COLO668 (cell line): ENCODE data around the gene GIGYF2.

Experiments used
- DNase-seq: peaks from one replicate; lab custom pipeline; 2025; ENCODE audit not compliant: unreplicated experiment; lab: John Stamatoyannopoulos, UW

Gene GIGYF2

DNA sequence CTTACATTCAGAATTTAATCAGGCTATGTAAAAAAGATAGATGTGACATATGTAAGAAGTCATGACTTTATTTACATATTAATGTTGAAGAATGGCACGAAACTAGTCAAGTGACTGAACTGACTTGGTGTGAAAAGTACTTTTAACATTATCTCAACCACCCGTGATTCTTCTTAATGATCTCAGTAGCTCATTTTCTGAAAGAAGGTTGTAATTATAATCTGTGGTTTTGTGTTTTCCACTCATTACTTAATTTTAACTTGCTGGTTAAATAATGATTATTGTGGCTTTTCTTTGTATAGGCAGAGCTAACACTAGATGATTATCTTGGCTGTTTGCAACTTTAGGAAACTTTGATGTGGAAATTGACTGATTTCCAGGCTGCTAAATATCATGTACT, 60.8 kb downstream of the GIGYF2 start:
- DNase-seq = no peak

DNA sequence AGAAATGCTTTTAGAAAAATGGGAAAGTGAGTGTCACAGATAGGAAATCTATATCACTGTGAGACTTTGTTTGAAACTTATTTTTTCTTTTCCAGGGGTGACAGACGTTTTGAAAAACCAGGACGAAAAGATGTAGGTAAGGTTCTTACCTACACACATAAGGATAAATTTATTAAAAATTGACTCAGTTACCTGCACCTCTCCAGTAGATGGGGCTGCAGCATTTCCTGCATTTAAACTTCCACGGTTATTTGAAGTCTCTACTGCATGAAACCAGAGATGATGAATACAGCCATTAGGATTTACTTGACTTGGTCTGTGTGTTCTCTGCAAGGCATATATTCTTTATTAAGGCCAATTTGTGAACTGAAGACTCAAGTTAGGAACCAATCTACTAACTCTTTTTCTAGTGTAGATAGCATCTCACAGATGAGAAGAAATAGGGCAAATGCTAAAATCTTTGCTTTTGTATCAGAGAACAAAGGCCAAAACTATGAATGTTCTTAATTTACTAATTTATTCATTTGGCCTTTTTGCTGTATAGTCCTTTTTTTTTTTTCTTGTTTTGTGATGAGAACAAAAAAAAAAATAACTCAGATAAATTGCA, 64.3 kb downstream of the GIGYF2 start:
- no peak for DNase-seq

DNA sequence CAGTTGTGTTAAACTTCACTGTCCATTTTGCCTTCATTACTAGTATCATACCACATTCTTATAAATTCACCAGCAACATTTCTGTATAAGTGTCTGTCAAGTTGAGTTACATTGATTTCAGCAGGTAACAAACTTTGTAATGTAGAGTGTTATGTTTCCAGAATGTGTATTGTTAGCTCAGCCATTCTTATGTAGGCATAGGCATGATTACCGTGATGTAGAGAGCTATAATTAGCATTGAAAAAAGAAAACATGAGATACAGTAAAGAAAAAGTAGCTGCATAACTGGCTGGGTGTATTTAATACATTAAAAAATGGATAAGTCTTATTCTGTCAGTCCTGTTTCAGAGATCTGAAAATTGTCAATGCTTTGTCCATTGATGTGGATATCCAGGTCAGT, 70.7 kb downstream of the GIGYF2 start:
- DNase-seq = no peak

DNA sequence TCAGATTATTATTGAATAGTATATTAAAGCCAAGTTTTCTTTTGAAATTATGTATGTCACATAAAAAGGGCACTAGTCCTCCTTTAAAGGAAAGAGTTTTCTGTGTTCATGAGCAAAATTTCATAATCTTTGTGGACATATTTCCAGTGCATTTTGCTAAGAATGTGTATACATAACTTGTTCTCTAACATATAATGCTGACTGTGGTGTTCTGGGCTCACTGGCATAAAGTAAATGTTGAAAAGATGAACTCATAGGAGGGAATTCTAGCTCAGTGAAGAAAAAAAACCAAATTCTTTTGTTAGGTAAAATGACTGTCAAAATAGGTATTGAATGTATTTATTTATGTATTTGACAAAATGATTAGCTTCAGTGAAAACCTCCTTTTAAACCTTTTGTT, 73.1 kb downstream of the GIGYF2 start:
- no peak for DNase-seq

DNA sequence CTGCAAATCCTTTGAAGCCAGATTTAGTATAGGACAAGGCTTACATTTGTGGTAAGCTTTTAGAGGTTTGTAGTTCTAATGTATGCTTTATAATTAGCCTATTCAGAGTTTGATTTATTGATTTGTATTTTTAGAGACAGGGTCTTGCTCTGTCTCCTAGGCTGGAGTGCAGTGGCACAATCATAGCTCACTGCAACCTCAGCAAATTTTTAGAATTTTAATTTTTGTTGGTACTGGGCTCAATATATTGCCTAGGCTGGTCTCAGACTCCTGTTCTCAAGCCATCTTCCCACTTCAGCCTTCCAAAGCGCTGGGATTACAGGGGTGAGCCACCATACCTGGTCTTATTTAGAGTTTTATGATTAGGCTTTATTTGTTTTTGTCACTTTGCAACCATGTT, 74.7 kb downstream of the GIGYF2 start:
- no peak for DNase-seq

DNA sequence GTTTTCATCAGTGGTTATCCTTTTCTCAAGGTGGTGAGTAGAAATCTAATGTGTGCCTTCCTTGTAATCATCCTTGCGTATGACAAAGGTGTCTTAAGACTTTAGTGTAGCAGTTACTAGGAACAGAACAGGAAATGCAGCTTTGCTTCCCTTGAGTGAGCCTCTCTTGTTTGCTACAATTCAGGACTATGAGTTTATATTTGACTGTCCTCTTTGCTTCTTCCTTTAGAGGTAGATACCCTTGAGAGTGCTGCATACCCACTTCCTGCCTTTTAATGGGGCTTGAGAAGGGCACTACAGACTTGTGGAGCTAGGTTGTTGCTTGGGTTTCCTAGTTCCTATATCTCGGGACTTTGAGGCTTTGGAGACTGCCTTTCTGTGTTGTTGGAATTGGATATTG, 75.4 kb downstream of the GIGYF2 start:
- no peak for DNase-seq

DNA sequence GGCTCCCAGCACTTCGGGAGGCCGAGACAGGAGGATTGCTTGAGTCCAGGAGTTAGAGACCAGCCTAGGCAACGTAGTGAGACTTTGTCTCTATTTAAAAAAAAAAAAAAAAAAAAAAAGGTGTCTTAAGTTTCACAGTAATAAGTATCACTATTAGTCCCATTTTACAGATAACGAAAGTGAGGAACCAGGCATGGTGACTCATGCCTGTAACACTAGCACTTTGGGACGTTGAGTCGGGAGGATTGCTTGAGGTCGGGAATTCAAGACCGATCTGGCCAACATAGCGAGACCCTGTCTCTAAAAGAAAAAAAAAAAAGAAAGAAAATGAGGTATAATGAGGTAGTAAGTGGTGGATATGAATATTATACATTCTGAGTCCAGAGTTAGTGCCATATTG, 76.7 kb downstream of the GIGYF2 start:
- DNase-seq = no peak

DNA sequence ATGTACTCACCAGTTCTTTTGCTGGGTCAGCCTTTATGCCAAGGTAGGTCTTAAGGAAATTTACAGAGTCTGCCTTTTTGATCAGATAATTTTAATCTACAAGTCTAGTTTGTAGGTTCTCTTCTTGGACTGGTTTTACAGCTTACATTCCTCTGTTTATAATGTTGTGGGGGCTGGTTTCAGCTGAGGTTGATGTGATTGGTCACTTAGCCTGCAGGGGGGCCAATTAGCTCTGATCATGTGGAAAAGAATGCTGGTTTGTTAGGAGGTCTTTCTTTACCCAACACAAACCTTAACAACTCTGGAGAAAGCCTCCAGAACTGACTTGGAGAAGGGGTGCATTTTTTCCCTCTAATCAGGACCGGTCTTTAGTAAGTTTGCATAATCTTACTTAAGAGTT, 79.3 kb downstream of the GIGYF2 start, which contains the start of gene KCNJ13:
KCNJ13 (minus strand) TSS at position 131 of the 400 bp plus-strand sequence. CDS start 5,203 bp downstream, outside the sequence.
- no peak for DNase-seq

DNA sequence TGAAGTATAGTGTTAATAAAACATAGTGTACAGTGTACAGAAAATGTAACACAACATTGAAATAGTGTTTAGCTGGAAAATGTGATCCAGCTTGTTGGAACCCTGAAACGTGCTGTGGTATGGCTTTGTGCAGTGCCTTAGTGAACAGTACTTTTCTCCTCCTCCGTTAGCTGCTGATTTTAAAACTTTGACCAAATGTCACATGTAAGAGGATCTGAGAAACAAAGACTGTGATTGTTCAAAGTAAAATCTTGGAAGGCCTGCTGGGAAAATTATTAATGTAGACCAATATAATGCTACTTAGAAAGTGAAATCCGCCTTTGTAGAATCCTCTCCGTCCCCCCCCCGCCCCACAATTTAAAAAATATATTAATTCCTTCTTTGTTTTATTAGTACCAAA, 80.1 kb downstream of the GIGYF2 start:
- no peak for DNase-seq

DNA sequence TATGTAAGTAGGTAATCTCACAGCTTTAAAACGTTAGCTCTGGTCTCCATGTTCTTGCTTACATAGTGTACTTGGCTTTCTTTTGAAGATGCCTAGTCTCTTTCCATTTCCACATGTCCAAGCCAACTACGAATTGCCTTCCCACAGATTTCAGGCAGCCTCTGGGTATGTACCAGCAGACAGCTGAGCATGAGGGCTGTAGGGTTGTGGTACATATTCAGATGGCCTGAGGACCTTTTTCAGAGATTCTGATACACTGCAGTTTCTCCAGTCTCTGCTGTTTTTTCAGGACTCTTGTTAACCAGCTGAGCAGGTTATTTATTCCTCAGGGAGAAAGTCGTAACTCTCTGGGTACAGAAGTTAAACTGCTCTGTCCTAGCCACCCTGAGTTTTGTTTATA, 82.3 kb downstream of the GIGYF2 start:
- no peak for DNase-seq

DNA sequence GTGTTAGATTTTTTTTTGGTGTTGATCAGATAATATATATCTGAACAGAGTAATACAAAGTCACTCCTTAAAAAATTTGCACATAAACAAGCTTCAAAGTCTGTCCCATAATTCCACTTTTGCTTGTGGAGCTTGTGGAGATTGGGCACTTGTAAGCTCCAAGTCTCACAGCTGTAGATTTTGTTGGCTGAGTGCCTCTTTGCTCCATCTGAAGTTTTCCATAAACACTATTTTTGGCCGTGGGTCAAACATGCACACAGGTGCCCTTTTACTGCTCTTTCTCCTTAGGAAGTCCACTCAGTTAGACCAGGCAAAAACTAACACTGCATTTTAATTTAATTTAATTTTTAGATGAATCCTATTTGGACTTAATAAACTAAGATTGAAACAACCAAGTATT, 82.8 kb downstream of the GIGYF2 start:
- DNase-seq = no peak

DNA sequence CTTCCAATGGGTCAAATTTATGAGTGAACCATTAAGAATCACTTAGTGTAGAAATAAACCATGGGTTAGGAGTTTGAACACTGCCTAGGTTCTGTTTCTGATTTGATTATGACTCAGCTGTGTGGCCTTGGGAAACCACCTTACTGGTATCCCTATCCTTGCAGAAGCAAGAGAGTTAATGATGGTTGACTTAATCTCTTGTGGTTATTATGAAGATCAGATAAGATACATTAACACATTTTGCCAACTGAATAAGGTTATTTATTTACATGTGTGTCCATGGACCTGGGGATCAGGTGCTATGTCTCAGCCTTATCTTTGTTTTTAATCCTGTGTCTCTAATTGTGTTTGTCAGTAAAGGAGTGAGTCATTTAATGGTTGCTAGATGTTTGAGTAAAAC, 84.6 kb downstream of the GIGYF2 start:
- DNase-seq = no peak

DNA sequence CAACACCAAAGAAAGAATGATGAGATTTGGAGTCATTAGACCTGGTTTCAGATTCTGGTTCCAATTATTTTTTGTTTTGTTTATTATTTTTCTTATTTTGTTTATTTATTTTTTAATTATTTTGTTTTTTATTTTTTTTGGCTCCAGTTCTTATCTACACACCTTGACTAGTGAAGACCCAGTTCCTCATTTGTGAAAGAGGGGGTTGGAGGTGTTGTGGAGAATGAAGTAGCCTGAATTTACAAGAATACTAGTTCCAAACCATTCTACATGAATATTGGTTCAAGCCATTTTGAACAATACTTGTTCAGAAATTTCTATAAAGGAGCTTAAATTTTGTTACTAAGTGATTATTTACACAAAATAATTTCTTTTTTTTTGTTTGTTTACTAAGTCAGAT, 86.1 kb downstream of the GIGYF2 start:
- no peak for DNase-seq

DNA sequence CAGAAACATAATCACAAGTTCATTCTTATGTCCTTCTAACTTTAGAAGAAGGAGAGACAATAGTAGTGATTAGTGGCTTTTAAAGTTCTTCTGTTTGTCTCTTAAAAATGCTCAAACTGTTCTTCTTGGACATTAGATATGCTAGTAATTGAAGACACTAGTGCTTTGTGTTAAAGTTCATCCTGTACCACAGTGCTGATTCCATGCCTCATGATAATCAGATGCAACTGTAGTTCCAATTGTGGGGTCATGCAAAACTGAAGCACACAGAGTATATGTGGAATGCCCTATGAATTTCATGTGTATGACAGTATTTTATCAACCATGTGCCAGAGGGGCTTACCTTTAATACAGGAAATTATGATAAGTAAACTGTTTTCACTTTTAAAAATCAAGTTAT, 90.7 kb downstream of the GIGYF2 start:
- no peak for DNase-seq

DNA sequence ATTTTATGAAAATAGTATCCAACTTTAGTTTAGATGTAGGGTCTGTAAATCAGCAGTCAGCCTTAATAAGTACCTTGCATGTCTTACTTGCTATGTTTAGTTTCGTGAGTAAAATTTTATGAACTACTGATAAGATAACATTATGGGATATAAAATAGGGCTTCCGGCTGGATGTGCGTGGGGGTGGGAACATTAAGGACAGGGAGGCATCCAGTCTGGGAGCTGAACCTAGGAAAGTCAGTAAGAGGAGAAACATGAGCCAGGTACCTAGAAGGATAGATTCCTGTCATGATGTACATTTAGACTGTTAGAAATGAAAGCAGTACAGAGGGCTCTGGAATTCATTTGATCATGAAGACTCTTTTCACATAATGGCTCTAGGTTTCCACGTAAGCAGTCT, 92.0 kb downstream of the GIGYF2 start:
- no peak for DNase-seq

DNA sequence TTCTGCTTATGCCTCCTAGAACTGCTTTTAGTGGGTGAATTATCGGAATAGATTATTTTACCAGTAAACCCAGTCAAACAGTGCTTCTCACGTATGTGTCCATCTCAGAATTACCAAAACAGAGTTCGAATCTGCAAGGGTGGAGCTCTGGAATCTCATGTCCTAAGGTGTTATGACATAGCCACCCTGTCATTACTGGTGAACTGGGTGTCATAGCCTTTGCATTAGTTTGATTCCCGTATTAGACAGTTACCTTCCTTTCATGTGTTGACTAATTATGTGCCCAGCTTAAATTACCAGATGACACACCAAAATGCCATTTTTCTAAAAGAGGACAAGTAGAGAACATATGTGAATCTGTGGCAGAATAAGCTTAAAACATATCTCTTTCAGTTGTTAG, 94.4 kb downstream of the GIGYF2 start:
- DNase-seq = no peak

DNA sequence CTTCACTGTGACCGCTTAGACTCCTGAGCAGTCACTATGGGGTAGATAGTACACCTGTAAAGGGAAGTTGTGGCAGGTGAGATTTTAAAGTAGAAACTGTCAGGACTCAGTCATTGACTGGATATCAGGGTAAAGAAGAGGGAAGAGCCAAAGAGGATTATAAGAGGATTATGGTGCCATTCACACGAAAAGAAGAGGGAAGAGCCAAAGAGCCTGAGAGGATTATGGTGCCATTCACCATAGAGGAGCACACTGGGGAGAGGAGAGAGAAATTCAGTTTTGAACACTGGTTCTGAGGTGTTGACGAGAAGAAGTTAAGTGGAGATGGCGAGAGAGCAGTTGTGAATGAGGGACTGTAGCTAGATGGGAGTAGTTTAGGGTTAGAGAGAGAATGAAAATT, 96.1 kb downstream of the GIGYF2 start:
- DNase-seq = no peak

DNA sequence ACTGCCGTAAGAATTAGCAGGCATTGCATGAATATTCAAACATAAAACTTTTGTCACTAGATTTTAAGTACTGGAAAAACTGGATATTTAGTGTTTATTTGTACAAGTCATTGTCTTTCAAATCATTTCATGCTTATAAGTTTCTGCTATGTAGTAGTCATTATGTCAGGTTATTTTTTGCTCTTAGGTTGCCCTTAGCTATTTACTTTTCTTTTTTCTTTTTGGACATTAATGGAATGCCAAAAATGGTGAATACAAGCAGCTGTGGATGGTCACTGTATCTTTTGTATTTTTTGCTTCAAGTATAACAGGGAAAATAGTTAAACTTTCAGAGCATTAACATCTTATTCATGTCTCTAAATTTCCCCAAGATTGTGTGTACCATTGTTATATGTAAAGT, 97.8 kb downstream of the GIGYF2 start:
- no peak for DNase-seq

DNA sequence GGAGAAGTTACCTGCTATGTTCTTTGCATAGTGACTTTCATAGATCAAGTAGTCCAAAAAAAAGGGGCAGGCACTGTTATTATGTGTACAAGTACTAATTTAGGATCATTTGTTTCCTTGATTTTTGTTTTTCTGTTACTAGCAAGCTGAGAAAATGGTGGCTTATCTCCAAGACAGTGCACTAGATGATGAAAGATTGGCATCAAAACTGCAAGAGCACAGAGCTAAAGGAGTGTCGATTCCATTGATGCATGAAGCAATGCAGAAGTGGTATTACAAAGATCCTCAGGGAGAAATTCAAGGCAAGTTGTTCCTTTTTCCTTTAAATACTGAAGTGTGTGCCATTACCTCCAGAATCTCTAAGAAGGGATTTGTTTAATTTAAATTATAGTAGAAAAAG, 98.8 kb downstream of the GIGYF2 start:
- no peak for DNase-seq

DNA sequence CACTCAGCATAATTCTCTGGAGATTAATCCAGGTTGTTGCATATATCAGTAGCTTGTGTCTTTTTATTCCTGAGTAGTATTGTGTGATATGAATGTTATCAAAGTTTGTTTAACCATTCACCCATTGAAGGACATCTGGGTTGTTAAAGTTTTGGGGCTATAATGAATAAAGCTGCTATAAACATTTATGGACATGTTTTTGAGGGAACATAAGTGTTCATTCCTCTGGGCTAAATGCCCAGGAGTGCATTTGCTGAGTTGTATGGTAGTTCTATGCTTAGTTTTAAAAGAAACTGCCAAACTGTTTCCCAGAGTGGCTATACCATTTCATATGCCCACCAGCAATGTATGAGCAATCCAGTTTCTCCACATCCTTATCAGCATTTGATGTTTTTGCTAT, 101.1 kb downstream of the GIGYF2 start:
- no peak for DNase-seq

DNA sequence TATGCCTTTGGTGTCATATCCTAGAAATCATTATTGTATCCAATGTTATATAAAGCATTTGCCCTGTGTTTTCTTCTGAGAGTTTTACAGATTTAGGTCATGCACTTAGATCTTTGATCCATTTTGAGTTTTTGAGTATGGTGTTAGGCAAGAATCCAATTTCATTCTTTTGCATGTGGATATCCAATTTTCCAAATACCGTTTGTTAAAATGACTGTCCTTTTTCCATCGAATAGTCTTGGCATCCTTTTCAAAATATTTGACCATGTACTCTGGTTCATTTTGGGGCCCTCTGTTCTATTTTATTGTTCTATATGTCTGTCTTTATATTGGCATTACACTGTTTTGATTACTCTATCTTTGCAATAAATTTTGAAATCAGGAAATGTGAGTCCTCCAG, 103.0 kb downstream of the GIGYF2 start:
- DNase-seq = no peak

DNA sequence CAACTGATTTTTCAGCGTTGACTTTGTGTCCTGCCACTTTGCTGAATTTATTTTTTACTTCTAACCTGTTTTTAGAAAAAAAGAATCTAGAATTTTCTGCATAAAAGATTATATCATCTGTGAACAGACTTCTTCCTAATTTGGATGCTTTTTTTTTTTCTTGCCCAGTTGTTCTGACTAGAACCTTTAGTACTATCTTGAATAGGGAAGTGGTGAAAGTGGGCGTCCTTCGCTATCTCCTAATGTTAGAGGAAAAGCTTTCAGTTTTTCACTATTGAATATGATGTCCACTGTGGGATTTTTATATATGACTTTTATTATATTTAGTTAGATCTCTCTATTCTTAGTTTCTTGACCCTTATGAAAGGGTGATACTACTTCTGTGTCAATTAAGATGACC, 105.0 kb downstream of the GIGYF2 start:
- no peak for DNase-seq

DNA sequence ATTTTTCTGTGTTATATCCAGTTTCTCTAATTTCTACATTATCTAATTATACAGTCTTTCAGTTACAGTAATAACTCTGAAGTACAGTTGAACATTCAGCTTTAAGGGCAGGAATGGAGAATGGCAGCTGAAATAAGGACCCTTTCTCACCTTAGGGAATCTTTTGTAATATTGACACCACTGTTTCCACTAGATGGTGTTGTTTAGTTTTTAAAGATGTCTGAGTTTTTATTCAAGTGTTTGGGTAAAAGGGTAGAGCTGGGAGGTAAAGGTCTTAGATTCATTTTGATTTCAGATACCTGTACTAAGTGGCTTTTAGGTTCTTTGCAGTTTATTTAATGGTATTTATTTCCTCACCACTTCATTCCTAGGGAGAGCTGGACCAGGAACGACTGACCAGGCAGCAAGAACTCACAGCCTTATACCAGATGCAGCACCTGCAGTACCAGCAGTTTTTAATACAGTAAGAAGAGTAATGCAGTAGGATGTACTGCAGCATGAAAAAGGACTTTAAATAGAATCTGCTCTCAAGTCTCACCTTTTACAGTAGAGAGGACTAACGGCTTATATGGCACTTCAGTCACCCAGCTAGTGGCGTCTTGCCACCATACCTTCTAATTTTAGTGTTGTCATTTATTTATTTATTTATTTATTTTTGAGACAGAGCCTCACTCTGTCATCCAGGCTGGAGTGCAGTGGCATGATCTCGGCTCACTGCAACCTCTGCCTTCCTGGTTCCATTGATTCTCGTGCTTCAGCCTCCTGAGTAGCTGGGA, 112.4 kb downstream of the GIGYF2 start:
- no peak for DNase-seq
